ENCODE data around the gene GDPD5.

DNA sequence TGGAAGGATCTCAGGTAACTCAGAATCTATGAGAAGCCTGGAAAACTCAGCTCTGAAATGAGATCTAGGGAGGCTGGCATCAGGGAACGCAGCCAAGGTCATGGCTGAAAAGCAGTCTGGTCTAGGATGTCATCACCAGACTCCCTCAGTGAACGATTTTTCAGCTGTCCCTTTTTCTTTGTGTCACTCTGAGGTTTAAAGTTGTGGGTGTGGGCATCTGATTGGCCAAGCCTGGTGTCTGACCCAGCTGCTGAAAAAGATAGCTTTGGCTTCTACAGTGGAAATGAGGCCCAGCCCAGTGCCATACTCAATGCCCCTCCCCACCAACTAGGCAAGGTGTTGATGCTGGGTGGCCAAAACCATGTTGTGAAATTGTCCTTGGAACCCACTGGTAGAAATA lies 111.9 kb downstream of the GDPD5 start:
- TF ChIP-seq, protein P1, sequence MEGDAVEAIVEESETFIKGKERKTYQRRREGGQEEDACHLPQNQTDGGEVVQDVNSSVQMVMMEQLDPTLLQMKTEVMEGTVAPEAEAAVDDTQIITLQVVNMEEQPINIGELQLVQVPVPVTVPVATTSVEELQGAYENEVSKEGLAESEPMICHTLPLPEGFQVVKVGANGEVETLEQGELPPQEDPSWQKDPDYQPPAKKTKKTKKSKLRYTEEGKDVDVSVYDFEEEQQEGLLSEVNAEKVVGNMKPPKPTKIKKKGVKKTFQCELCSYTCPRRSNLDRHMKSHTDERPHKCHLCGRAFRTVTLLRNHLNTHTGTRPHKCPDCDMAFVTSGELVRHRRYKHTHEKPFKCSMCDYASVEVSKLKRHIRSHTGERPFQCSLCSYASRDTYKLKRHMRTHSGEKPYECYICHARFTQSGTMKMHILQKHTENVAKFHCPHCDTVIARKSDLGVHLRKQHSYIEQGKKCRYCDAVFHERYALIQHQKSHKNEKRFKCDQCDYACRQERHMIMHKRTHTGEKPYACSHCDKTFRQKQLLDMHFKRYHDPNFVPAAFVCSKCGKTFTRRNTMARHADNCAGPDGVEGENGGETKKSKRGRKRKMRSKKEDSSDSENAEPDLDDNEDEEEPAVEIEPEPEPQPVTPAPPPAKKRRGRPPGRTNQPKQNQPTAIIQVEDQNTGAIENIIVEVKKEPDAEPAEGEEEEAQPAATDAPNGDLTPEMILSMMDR (IDR thresholded peaks at IDR 0.05; ENCODE audit: low read depth, low read length, poor library complexity, severe bottlenecking), result no peak
- no peak for TF ChIP-seq EZH2phosphoT487 (IDR thresholded peaks at IDR 0.05; ENCODE audit: borderline replicate concordance, low read length)

Measured in DOHH2 (cell line).